Stomach (tissue), 4 donors: ENCODE data around the gene ABCB10.

Experiments
- POLR2A ChIP-seq, 4 donors: fragments of 450-650 bp; IDR thresholded peaks; one replicate each; pipeline ENCODE4 v1.6.1; 2016; ENCODE audit warnings: antibody characterized with exemption in 4 of 4, control low read depth in 2 of 4, mild to moderate bottlenecking in 1 of 4, moderate library complexity in 1 of 4
- TF ChIP-seq, protein P1 (sequence below), 7 experiments: fragments of 450-650 bp in 4 of 7; fragments of 200-600 bp in 3 of 7; sonication (generic) in 3 of 7; IDR thresholded peaks; one replicate each; pipeline ENCODE4 v1.5.1; 2016 to 2019; ENCODE audit warnings: antibody characterized with exemption in 7 of 7, control low read depth in 2 of 7, mild to moderate bottlenecking in 1 of 7

DNA sequence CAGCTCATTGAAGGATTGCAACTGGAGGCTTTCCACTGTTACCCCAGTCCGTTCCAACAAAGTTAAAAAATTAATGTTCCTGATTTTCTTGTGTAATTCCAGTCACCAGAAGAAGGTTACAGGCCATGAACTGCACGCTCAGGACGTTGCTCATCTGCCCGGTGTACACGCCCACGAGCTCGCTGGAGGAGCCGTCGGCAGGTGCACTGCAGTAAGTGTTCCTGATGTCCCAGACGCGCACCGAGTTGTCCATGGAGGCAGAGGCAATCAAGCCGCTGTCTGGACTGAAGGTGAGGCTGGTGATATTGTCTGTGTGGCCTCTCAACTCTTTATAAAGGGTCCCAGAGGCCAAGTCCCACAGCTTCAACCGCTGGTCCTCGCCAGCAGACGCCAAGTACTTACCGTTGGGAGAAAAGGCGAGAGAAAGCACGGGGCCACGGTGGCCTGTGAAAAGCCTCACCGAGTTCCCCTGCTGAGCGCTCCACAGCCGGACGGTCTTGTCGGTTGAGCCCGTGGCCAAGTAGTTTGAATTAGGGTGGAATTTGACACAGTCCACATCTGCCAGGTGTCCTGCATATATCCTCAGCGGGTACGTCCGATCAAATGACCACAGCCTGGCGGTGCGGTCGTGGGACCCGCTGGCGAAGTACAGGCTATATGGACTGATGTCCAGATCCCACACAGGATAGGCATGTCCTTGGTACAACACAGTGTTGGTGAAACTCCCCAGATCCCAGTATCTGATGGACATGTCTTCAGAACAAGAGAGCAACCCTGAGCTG, 35.9 kb upstream of the ABCB10 start:
- TF ChIP-seq, protein P1, sequence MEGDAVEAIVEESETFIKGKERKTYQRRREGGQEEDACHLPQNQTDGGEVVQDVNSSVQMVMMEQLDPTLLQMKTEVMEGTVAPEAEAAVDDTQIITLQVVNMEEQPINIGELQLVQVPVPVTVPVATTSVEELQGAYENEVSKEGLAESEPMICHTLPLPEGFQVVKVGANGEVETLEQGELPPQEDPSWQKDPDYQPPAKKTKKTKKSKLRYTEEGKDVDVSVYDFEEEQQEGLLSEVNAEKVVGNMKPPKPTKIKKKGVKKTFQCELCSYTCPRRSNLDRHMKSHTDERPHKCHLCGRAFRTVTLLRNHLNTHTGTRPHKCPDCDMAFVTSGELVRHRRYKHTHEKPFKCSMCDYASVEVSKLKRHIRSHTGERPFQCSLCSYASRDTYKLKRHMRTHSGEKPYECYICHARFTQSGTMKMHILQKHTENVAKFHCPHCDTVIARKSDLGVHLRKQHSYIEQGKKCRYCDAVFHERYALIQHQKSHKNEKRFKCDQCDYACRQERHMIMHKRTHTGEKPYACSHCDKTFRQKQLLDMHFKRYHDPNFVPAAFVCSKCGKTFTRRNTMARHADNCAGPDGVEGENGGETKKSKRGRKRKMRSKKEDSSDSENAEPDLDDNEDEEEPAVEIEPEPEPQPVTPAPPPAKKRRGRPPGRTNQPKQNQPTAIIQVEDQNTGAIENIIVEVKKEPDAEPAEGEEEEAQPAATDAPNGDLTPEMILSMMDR (IDR thresholded peaks at IDR 0.05): no peak
- TF ChIP-seq POLR2A (IDR thresholded peaks at IDR 0.05): no peak
